HG03039 (cell line): ENCODE results near the gene LRRC46.

ENCODE experiments used
- ATAC-seq: cut with Tn5 transposase; IDR thresholded peaks from one replicate; pipeline ENCODE4 v1.9.1; 2021; ENCODE audit warnings: mild to moderate bottlenecking, moderate library complexity; ENCODE audit not compliant: unreplicated experiment

LRRC46 gene

GRCh38 chr17:47808830-47809480 is 22.5 kb upstream of the LRRC46 start:
- ATAC-seq: no peak

GRCh38 chr17:47810200-47810821 is 21.2 kb upstream of the LRRC46 start:
- no peak for ATAC-seq

- no peak for ATAC-seq
Observed at GRCh38 chr17:47810901-47811635, 20.4 kb upstream of the LRRC46 start.

DNA sequence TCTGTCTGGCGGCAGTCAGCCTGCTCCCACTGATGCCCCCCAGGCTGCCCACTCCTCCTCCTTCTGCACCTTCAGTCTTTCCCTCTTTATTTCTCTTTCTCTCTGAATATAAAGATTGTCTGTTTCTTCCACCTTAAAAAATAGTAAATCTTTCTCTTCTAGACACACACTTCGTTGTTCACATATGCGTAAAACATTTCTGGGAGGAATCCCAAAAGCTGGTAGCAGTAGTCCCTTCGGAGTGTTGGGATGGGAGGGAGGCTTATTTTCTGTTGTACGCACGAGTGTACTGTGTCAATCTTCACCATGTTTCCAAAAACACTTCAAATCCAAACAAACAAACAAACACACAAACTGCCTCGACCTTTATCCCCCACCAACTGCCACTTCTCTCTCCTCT is 19.8 kb upstream of the LRRC46 start:
- ATAC-seq: no peak

- ATAC-seq: no peak
Observed at GRCh38 chr17:47812146-47812920, 19.1 kb upstream of the LRRC46 start.

GRCh38 chr17:47813077-47813476 is 18.4 kb upstream of the LRRC46 start:
- no peak for ATAC-seq

GRCh38 chr17:47813512-47814031 is 17.9 kb upstream of the LRRC46 start:
- ATAC-seq: no peak

- no peak for ATAC-seq
Observed at GRCh38 chr17:47815106-47815918, 16.2 kb upstream of the LRRC46 start.

GRCh38 chr17:47816111-47816735 is 15.2 kb upstream of the LRRC46 start:
- no peak for ATAC-seq

GRCh38 chr17:47816947-47817346 is 14.5 kb upstream of the LRRC46 start:
- ATAC-seq: no peak

- ATAC-seq: no peak
Observed at GRCh38 chr17:47818002-47818695, 13.3 kb upstream of the LRRC46 start.

DNA sequence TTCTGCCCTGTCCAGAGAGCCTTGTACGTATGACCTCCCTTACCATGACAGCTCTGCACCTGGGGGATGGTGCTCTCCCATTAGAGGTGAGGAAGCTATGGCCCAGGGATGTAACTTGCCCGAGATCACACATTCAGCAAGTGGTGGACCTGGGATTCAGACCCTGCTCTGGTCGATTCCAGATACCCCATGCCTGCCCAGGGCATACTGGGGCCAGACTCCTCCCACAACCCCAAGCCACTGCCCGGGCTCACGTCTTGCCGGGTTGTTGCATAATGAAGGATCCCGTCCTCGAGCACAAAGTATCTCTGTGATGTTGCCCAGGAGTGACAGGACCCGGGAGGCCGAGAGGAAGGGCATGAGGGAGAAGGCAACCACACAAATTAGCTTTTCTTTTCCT is 12.0 kb upstream of the LRRC46 start:
- ATAC-seq: no peak

DNA sequence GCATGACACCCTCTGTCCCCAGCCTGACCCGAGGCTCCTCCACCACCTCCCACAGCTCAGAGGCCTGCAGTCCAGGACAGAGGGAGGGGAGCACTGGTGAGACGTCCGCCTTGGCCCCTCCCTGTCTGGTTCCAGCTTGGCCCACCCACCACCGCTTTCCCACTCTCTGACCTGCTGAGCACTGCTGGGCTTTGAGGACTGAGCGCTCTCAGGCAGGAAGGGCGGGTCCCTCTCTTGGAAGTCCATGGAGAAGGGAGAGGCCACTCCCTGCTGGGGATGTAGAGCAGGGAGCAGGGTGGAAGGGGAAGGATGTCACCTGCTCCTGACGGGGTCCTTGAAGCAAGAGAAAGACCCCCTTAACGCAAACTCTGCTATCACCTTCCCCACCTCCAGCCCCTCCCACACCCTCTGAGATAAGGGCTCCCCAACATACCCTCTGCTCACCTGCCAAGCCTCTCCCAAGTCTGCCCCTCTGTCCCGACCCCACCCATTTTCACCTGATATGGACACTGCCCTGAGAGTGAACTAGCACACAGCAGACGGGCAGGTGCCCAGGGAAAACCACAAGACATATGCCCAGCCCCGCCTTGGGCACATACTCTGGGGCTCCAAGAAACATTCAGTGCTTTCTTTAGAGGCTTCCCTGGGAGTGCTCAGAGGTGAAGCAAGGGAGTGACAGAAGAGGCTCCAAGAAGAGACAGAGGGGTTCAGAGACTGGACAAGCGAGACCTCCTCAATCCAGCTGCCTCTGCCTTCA is 11.3 kb upstream of the LRRC46 start:
- no peak for ATAC-seq

GRCh38 chr17:47821031-47821423 is 10.4 kb upstream of the LRRC46 start:
- ATAC-seq: no peak

DNA sequence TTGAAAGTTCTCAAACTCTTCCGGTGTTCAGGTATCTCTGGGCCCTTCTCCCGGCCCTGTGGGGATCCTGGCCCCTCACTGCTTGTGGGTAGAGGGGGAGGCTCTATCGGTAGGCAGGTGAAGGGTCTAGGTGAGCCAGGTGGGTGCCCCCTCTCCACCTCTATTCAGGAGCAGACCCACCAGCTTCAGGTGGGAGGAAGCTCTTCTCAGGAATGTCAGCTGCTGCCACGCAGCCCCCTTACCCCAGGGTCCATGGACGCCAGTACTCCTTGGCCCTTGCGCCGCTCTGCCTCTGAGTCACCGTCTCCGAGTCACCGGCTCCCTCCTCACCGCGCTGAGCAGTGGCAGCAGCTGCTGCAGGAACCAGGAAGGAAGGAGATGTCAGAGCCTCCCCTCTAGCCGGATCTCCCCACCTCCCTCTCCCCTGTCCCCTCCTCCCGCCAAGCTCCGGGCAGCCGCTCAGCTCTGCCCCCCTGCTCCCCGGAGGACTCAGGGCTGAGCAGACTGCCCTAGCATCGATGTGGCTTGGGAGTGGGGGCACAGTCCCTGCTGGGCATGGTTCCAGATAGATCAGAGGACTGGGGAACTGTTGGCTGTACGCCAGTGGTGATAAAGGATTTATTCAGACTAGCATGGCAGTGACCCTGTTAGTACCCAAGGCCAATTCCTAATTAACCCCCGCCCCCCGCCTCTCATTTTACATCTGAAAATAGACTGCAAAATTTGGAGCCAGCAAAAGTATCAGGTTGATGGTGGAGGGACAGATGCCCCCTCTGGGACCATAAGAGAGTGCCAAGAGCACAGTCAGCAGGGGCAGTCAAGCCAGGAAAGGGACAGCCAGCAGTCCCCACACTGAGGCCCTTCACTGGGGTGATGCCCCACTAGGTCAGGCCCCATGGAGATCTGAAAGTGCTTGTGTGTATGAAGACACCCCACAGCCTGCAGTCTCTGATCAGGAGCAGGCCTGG is 9.8 kb upstream of the LRRC46 start, which contains the start of gene OSBPL7:
Gene OSBPL7 (minus strand): TSS at position 371 of the 968 bp plus-strand sequence. CDS start 1,516 bp downstream, outside the sequence.
- peak; percentile 57 for ATAC-seq

DNA sequence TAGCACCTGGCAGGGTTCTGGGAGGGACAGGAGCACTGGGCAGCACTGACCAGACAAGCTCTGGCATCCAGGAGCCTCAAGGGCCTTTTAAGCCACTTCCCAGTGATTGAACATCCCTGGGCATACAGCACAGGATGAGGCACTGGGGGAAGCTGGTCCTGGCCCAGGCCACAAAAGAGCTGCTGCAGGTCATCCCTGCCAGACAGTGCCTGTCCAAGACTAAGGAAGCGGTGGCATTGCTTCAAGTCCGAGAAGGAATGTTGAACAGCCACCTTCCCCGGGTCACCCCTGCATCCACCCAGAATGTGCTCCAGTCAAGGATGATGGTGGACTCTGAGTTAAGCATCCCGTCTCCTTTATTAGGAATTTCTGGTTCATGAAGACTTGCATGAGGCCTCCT is 8.7 kb upstream of the LRRC46 start:
- no peak for ATAC-seq

DNA sequence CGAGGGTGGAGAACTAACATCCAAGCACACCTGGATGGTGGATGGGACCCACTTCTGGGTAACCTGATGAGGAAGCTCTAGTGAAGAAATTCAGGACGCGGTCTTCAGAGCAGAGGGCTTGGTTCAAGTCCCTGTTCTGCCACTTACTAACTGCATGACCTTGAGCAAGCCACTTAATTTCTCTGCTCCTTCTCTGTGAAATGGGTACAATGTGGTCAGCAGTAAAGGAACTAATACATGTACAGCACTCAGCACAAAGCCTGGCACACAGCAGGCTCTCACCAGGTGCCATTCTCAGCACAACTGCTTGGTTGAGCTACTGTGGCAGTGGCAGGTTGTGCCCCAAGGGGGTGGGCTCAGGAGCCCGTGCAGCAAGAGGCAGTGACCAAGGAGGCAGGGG is 8.0 kb upstream of the LRRC46 start:
- ATAC-seq: no peak
